ENCODE results near the gene RNF5. TPM values are rescaled to one million over a fixed set of nuclear protein-coding genes. Genes with fewer than 3 reads are reported as not detected.

RNF5 gene
- total RNA-seq, 2 donors from 2014 or later, result 98.6 to 129 TPM

GRCh38 chr6:32149092-32149755 lies 29.0 kb upstream of the RNF5 start:
- TF ChIP-seq POLR2A (IDR thresholded peaks at IDR 0.05), result no peak
- TF ChIP-seq, protein P1, sequence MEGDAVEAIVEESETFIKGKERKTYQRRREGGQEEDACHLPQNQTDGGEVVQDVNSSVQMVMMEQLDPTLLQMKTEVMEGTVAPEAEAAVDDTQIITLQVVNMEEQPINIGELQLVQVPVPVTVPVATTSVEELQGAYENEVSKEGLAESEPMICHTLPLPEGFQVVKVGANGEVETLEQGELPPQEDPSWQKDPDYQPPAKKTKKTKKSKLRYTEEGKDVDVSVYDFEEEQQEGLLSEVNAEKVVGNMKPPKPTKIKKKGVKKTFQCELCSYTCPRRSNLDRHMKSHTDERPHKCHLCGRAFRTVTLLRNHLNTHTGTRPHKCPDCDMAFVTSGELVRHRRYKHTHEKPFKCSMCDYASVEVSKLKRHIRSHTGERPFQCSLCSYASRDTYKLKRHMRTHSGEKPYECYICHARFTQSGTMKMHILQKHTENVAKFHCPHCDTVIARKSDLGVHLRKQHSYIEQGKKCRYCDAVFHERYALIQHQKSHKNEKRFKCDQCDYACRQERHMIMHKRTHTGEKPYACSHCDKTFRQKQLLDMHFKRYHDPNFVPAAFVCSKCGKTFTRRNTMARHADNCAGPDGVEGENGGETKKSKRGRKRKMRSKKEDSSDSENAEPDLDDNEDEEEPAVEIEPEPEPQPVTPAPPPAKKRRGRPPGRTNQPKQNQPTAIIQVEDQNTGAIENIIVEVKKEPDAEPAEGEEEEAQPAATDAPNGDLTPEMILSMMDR (IDR thresholded peaks at IDR 0.05), result no peak
- no peak for TF ChIP-seq POLR2AphosphoS5 (IDR thresholded peaks at IDR 0.05)
- DNase-seq (ENCODE audit: low spot score), result no peak
- Histone ChIP-seq H3K4me1 (replicated peaks) (peaks cover 5% of the 10 kb centered on the region), H3K36me3 (no peaks in the 10 kb centered on the region), H3K9me3 (no peaks in the 10 kb centered on the region), H3K27ac (no peak overlapping the region), H3K27me3 (replicated peaks; ENCODE audit: insufficient read depth) (no peaks in the 10 kb centered on the region), H3K4me3 (peak overlapping the region in 1 of 2 donors; percentile 7)
- 64% methylated on average over 47 of the region's 47 CpGs for WGBS
- intact Hi-C loops (cut with DNase I), result no loop called here

- Histone ChIP-seq H3K4me3 (peak overlapping the region in 1 of 2 donors; percentile 8), H3K4me1 (replicated peaks) (peaks cover 9% of the 10 kb centered on the region), H3K36me3 (no peaks in the 10 kb centered on the region), H3K27ac (no peak overlapping the region), H3K27me3 (replicated peaks; ENCODE audit: insufficient read depth) (no peaks in the 10 kb centered on the region), H3K9me3 (no peaks in the 10 kb centered on the region)
- intact Hi-C loops (cut with DNase I), result loop anchor here (2.0 to 10.0 kb wide), 3 partner anchors 19 to 245 kb away; partner anchors contain the start of genes FKBPL and ZBTB12
- 54% methylated on average over 44 of the region's 55 CpGs for WGBS
- no peak for DNase-seq (ENCODE audit: low spot score)
- no peak for TF ChIP-seq POLR2A (IDR thresholded peaks at IDR 0.05)
- no peak for TF ChIP-seq POLR2AphosphoS5 (IDR thresholded peaks at IDR 0.05)
- TF ChIP-seq, protein P1 (IDR thresholded peaks at IDR 0.05), result no peak
Observed at GRCh38 chr6:32149932-32150870, 28.0 kb upstream of the RNF5 start.

GRCh38 chr6:32151181-32151862 lies 26.9 kb upstream of the RNF5 start:
- no peak for DNase-seq (ENCODE audit: low spot score)
- peaks cover 14% of the 10 kb centered on the region for H3K4me1 ChIP-seq (replicated peaks)
- H3K4me3 ChIP-seq, result peak overlapping the region; percentile 20 to 27
- TF ChIP-seq POLR2A (IDR thresholded peaks at IDR 0.05), result no peak
- no peak for TF ChIP-seq POLR2AphosphoS5 (IDR thresholded peaks at IDR 0.05)
- TF ChIP-seq, protein P1 (IDR thresholded peaks at IDR 0.05), result no peak
- H3K27ac ChIP-seq, result peak overlapping the region; percentile 88 to 89
- H3K36me3 ChIP-seq, result no peaks in the 10 kb centered on the region
- intact Hi-C loops (cut with DNase I), result loop anchor here (2.0 to 10.0 kb wide), 3 partner anchors 21 to 247 kb away; partner anchors contain the start of genes FKBPL and ZBTB12
- no peaks in the 10 kb centered on the region for H3K9me3 ChIP-seq
- WGBS, result 25% methylated on average over 8 of the region's 8 CpGs
- H3K27me3 ChIP-seq (replicated peaks; ENCODE audit: insufficient read depth), result no peaks in the 10 kb centered on the region

DNA sequence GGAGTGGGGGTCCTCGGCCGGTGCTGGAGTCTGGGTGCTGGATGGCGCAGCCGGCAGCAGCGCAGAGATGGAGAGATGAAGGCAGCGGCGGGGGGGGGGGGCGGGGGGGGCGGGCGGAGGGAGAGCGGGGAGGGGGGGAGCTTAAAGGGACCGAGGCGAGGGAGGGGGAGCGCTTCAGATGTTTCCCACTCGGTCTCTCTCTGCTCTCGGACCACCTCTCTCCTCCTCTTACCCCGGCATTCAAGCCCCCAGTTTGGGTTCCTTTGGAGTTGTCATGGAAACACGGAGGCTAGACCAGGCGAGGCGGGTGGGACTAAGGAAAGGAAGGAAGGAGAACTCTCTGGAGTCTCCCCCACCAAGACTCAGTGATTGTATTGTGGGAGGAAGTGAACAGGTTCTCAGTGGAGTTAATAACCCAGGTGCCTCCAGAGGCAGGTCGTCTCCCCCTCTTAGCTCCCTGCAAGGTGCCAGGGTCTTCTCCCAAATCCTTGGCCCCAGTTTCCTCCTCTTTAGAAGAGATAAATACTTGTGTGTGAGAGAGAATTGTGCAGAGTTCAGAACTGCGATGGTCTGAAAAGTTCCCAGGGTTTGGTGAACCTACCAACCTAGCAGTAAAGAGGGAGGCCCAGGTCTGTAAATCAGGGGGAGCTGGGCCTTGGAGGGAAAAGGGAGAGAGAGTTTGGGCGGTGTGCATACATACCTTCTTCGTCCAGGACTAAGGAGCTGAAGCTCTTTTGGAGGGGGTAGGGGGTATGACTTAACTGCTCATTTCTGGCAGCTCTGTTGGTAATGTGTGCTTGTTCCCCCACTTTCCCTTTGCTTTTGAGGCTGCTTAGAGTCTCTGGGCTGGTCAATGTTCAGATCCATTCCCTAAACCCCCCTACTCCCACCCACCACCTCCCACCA lies 26.1 kb upstream of the RNF5 start, which contains the start of gene PRRT1:
PRRT1 (minus strand) TSS at position 77 of the 906 bp plus-strand sequence. CDS start 112 bp downstream, outside the sequence.
- H3K4me3 ChIP-seq, result peak within 1 kb of the TSS; percentile 53 to 61
- H3K27ac ChIP-seq, result peak within 1 kb of the TSS; percentile 88 to 89
- no peaks in the 10 kb centered on the region for H3K27me3 ChIP-seq (replicated peaks; ENCODE audit: insufficient read depth)
- 11% methylated on average over 23 of the region's 24 CpGs for WGBS
- TF ChIP-seq, protein P1 (IDR thresholded peaks at IDR 0.05), result no peak
- TF ChIP-seq POLR2AphosphoS5 (IDR thresholded peaks at IDR 0.05) (no peak), POLR2A (IDR thresholded peaks at IDR 0.05) (no peak)
- no peaks in the 10 kb centered on the region for H3K9me3 ChIP-seq
- DNase-seq (ENCODE audit: low spot score), result no peak
- intact Hi-C loops (cut with DNase I), result loop anchor here (2.0 to 10.0 kb wide), 3 partner anchors 21 to 247 kb away; partner anchors contain the start of genes FKBPL and ZBTB12
- peaks cover 14% of the 10 kb centered on the region for H3K4me1 ChIP-seq (replicated peaks)
- H3K36me3 ChIP-seq, result no peaks in the 10 kb centered on the region
